GM23338 (cell line): ENCODE data around the gene DOCK4. TPM values are rescaled to one million over a fixed set of nuclear protein-coding genes. Genes with fewer than 3 reads are reported as not detected.

Experiments
- ATAC-seq: fragments of 200-7000 bp; cut with Tn5 transposase; 3 replicates; pipeline ENCODE4 v1.9.1; 2020
- DNase-seq: peaks from one replicate; pipeline ENCODE4 v3.0.0-alpha.2; 2015; ENCODE audit warnings: low spot score
- H2AFZ ChIP-seq: fragments of 200-600 bp; sonication (generic); 2 replicates; pipeline ENCODE4 v1.8.0; 2016; ENCODE audit warnings: antibody characterized with exemption, mild to moderate bottlenecking, moderate library complexity
- H3F3A ChIP-seq: fragments of 200-600 bp; sonication (generic); replicated peaks from 2 replicates; pipeline ENCODE4 v1.8.0; 2017; ENCODE audit warnings: antibody characterized with exemption, mixed run types, low read depth
- H3K27ac ChIP-seq: fragments of 200-600 bp; sonication (generic); 2 replicates; pipeline ENCODE4 v1.6.1; 2016; ENCODE audit warnings: low read depth
- H3K27me3 ChIP-seq: fragments of 200-600 bp; sonication (generic); 2 replicates; pipeline ENCODE4 v1.8.0; 2016; ENCODE audit warnings: mild to moderate bottlenecking, mixed run types, moderate library complexity; ENCODE audit not compliant: insufficient read depth
- H3K36me3 ChIP-seq: fragments of 200-600 bp; sonication (generic); 2 replicates; pipeline ENCODE4 v1.8.0; 2016; ENCODE audit warnings: mild to moderate bottlenecking; ENCODE audit not compliant: insufficient read depth
- H3K4me1 ChIP-seq: fragments of 200-600 bp; sonication (generic); 2 replicates; pipeline ENCODE4 v1.8.0; 2016; ENCODE audit warnings: mild to moderate bottlenecking, moderate library complexity; ENCODE audit not compliant: insufficient read depth
- H3K4me2 ChIP-seq: fragments of 200-600 bp; sonication (generic); 2 replicates; pipeline ENCODE4 v1.7.1; 2017; ENCODE audit warnings: mixed run types
- H3K4me3 ChIP-seq: fragments of 200-600 bp; sonication (generic); 2 replicates; pipeline ENCODE4 v1.6.1; 2016; ENCODE audit warnings: mixed run types
- H3K79me2 ChIP-seq: fragments of 200-600 bp; sonication (generic); replicated peaks from 2 replicates; pipeline ENCODE4 v1.8.0; 2017; ENCODE audit warnings: mild to moderate bottlenecking; ENCODE audit not compliant: insufficient read depth
- H3K9me2 ChIP-seq: fragments of 200-600 bp; sonication (generic); 2 replicates; pipeline ENCODE4 v1.8.0; 2017; ENCODE audit not compliant: insufficient read depth
- H4K20me1 ChIP-seq: fragments of 200-600 bp; sonication (generic); replicated peaks from 2 replicates; pipeline ENCODE4 v1.8.0; 2017; ENCODE audit warnings: mild to moderate bottlenecking; ENCODE audit not compliant: insufficient read depth
- H3K27ac Mint-ChIP-seq: 2 replicates; pipeline ENCODE4 v1.8.0; 2020; ENCODE audit warnings: inconsistent platforms, mild to moderate bottlenecking, moderate library complexity, mixed read lengths
- H3K27me3 Mint-ChIP-seq: 3 replicates; pipeline ENCODE4 v1.8.0; 2022; ENCODE audit warnings: low read depth, mild to moderate bottlenecking, moderate library complexity, mixed read lengths, inconsistent platforms; ENCODE audit not compliant: insufficient read depth, poor library complexity
- H3K36me3 Mint-ChIP-seq: 3 replicates; pipeline ENCODE4 v1.8.0; 2021; ENCODE audit warnings: low read depth, mild to moderate bottlenecking, inconsistent platforms, moderate library complexity, mixed read lengths
- H3K4me1 Mint-ChIP-seq: 3 replicates; pipeline ENCODE4 v1.8.0; 2020; ENCODE audit warnings: mild to moderate bottlenecking, inconsistent platforms, mixed read lengths
- H3K4me3 Mint-ChIP-seq: 3 replicates; pipeline ENCODE4 v1.8.0; 2021; ENCODE audit warnings: moderate library complexity, mild to moderate bottlenecking, inconsistent platforms, mixed read lengths
- H3K9me3 Mint-ChIP-seq: 3 replicates; pipeline ENCODE4 v1.8.0; 2020; ENCODE audit warnings: moderate library complexity, mild to moderate bottlenecking, inconsistent platforms, mixed read lengths
- CREB1 ChIP-seq: fragments of 250-450 bp; sonication (Bioruptor Pico); IDR thresholded peaks from 2 replicates; pipeline ENCODE4 v1.5.0; 2020; ENCODE audit warnings: low read depth, mild to moderate bottlenecking, moderate library complexity
- EZH2phosphoT487 ChIP-seq: fragments of 200-600 bp; sonication (generic); IDR thresholded peaks from one replicate; pipeline ENCODE4 v1.8.1; 2018; ENCODE audit warnings: antibody characterized with exemption; ENCODE audit not compliant: unreplicated experiment
- JUNB ChIP-seq: IDR thresholded peaks from one replicate; pipeline ENCODE4 v1.6.1; 2016; ENCODE audit warnings: antibody characterized with exemption; ENCODE audit not compliant: unreplicated experiment
- NANOG ChIP-seq: IDR thresholded peaks from 2 replicates; pipeline ENCODE4 v1.6.1; 2016; ENCODE audit warnings: antibody characterized with exemption, borderline replicate concordance
- POLR2AphosphoS5 ChIP-seq: IDR thresholded peaks from 2 replicates; pipeline ENCODE4 v1.6.1; 2016; ENCODE audit warnings: antibody characterized with exemption, low read depth
- ZNF114 ChIP-seq: fragments of 250-450 bp; sonication (Bioruptor Pico); IDR thresholded peaks from 2 replicates; pipeline ENCODE4 v1.5.0; 2020; ENCODE audit warnings: mild to moderate bottlenecking, moderate library complexity
- polyA plus RNA-seq: library from polyadenylated mRNA; unstranded; fragments of >200 nt; fragmentation: Nextera tagmentation; extraction: Ambion mirVana; gene quantifications from 2 replicates; pipeline ENCODE4 v1.2.1, GENCODE V29; 2016
- total RNA-seq: library from RNA; depleted of rRNA; stranded (reverse); fragments of >200 nt; shearing (Covaris generic); gene quantifications from 2 replicates; pipeline ENCODE4 v1.2.3, GENCODE V29; 2014
- TF ChIP-seq, protein P1 (sequence below), 2 experiments: fragments of 200-600 bp in 1 of 2; sonication (generic) in 1 of 2; conservative IDR thresholded peaks; 2 replicates each; pipeline versions ENCODE4 v1.5.1 to v1.6.1; 2016 to 2017; ENCODE audit warnings: antibody characterized with exemption in 2 of 2, low read depth in 2 of 2, mild to moderate bottlenecking in 2 of 2, moderate library complexity in 1 of 2
- TF ChIP-seq, protein P2 (sequence below): IDR thresholded peaks from one replicate; pipeline ENCODE4 v1.6.1; 2018; ENCODE audit warnings: antibody characterized with exemption; ENCODE audit not compliant: unreplicated experiment
- TF ChIP-seq, protein P3 (sequence below): fragments of 250-450 bp; sonication (Bioruptor Pico); IDR thresholded peaks from 2 replicates; pipeline ENCODE4 v1.5.0; 2020; ENCODE audit warnings: mild to moderate bottlenecking, moderate library complexity

DOCK4 gene
- total and polyA plus RNA-seq, 2 experiments from 2014 or later: 6.3 to 33.8 TPM

DNA sequence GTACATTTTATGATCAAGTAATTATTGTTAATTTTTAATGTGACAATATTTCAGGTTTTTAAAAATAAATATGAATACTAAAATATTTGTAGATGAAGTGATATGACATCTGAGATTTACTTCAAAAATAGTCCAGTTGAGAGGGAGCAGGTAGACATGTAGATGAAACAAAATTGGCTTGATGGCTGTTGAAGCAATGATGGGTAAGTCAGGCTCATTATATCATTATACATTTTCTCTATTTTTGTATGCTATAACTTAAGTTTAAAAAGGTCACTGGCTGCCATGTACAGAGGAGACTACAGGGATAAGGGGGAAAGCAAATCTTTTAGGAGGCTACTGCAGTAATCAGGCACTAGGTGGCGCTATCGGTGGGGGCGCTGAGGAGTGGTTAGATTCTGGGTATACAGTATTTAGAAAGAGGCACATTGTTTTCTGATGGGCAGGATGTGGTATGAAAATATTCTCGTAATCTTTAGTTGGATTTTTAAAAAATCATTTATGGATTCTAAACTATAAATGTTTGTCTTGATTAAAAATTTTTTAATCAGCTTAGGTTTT is 454.1 kb downstream of the DOCK4 start:
- peak; percentile 83 for ATAC-seq
- H3K4me1 ChIP-seq: peaks cover 3% of the 10 kb centered on the region; the same call in 1 of the 2 replicates
- H3K4me3 Mint-ChIP-seq: no peak overlapping the region
- H3K9me2 ChIP-seq: no peaks in the 10 kb centered on the region
- peaks cover 3% of the 10 kb centered on the region; the same call in 1 of the 3 replicates for H3K36me3 Mint-ChIP-seq
- DNase-seq: peak; percentile 84
- peaks cover 3% of the 10 kb centered on the region for H3K27me3 Mint-ChIP-seq
- no peaks in the 10 kb centered on the region for H3K9me3 Mint-ChIP-seq
- H3K36me3 ChIP-seq: no peaks in the 10 kb centered on the region
- no peak overlapping the region for H2AFZ ChIP-seq
- no peaks in the 10 kb centered on the region for H3K27me3 ChIP-seq
- peaks cover 8% of the 10 kb centered on the region for H3K4me1 Mint-ChIP-seq
- no peaks in the 10 kb centered on the region for H3F3A ChIP-seq
- no peaks in the 10 kb centered on the region for H4K20me1 ChIP-seq
- H3K4me2 ChIP-seq: no peak overlapping the region
- no peaks in the 10 kb centered on the region for H3K79me2 ChIP-seq
- H3K27ac ChIP-seq: no peak overlapping the region
- no peak overlapping the region for H3K27ac Mint-ChIP-seq
- TF ChIP-seq ZNF114 (CRISPR knock-in tag) (no peak), NANOG (no peak)
- TF ChIP-seq, protein P1, sequence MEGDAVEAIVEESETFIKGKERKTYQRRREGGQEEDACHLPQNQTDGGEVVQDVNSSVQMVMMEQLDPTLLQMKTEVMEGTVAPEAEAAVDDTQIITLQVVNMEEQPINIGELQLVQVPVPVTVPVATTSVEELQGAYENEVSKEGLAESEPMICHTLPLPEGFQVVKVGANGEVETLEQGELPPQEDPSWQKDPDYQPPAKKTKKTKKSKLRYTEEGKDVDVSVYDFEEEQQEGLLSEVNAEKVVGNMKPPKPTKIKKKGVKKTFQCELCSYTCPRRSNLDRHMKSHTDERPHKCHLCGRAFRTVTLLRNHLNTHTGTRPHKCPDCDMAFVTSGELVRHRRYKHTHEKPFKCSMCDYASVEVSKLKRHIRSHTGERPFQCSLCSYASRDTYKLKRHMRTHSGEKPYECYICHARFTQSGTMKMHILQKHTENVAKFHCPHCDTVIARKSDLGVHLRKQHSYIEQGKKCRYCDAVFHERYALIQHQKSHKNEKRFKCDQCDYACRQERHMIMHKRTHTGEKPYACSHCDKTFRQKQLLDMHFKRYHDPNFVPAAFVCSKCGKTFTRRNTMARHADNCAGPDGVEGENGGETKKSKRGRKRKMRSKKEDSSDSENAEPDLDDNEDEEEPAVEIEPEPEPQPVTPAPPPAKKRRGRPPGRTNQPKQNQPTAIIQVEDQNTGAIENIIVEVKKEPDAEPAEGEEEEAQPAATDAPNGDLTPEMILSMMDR (conservative IDR thresholded peaks at IDR 0.05; ENCODE audit: low read depth in 2 of 2): peak; percentile 90 to 99
- H3K4me3 ChIP-seq: no peak overlapping the region

GRCh38 chr7:111750878-111751277 is 455.3 kb downstream of the DOCK4 start:
- H3K4me1 Mint-ChIP-seq: no peaks in the 10 kb centered on the region; the same call in 2 of the 3 replicates
- ATAC-seq (no peak), DNase-seq (no peak)
- Histone ChIP-seq H3K4me3 (no peak overlapping the region), H3F3A (no peaks in the 10 kb centered on the region), H2AFZ (no peak overlapping the region), H3K4me1 (no peaks in the 10 kb centered on the region), H3K36me3 (no peaks in the 10 kb centered on the region), H3K4me2 (no peak overlapping the region), H3K9me2 (no peaks in the 10 kb centered on the region), H3K27me3 (no peaks in the 10 kb centered on the region), H3K79me2 (no peaks in the 10 kb centered on the region), H3K27ac (no peak overlapping the region), H4K20me1 (no peaks in the 10 kb centered on the region)
- peaks cover 7% of the 10 kb centered on the region; the same call in 1 of the 3 replicates for H3K36me3 Mint-ChIP-seq
- no peaks in the 10 kb centered on the region for H3K9me3 Mint-ChIP-seq
- no peak overlapping the region for H3K4me3 Mint-ChIP-seq
- H3K27me3 Mint-ChIP-seq: no peaks in the 10 kb centered on the region
- H3K27ac Mint-ChIP-seq: no peak overlapping the region
- TF ChIP-seq, protein P2, sequence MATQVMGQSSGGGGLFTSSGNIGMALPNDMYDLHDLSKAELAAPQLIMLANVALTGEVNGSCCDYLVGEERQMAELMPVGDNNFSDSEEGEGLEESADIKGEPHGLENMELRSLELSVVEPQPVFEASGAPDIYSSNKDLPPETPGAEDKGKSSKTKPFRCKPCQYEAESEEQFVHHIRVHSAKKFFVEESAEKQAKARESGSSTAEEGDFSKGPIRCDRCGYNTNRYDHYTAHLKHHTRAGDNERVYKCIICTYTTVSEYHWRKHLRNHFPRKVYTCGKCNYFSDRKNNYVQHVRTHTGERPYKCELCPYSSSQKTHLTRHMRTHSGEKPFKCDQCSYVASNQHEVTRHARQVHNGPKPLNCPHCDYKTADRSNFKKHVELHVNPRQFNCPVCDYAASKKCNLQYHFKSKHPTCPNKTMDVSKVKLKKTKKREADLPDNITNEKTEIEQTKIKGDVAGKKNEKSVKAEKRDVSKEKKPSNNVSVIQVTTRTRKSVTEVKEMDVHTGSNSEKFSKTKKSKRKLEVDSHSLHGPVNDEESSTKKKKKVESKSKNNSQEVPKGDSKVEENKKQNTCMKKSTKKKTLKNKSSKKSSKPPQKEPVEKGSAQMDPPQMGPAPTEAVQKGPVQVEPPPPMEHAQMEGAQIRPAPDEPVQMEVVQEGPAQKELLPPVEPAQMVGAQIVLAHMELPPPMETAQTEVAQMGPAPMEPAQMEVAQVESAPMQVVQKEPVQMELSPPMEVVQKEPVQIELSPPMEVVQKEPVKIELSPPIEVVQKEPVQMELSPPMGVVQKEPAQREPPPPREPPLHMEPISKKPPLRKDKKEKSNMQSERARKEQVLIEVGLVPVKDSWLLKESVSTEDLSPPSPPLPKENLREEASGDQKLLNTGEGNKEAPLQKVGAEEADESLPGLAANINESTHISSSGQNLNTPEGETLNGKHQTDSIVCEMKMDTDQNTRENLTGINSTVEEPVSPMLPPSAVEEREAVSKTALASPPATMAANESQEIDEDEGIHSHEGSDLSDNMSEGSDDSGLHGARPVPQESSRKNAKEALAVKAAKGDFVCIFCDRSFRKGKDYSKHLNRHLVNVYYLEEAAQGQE: no peak
- TF ChIP-seq, protein P3, sequence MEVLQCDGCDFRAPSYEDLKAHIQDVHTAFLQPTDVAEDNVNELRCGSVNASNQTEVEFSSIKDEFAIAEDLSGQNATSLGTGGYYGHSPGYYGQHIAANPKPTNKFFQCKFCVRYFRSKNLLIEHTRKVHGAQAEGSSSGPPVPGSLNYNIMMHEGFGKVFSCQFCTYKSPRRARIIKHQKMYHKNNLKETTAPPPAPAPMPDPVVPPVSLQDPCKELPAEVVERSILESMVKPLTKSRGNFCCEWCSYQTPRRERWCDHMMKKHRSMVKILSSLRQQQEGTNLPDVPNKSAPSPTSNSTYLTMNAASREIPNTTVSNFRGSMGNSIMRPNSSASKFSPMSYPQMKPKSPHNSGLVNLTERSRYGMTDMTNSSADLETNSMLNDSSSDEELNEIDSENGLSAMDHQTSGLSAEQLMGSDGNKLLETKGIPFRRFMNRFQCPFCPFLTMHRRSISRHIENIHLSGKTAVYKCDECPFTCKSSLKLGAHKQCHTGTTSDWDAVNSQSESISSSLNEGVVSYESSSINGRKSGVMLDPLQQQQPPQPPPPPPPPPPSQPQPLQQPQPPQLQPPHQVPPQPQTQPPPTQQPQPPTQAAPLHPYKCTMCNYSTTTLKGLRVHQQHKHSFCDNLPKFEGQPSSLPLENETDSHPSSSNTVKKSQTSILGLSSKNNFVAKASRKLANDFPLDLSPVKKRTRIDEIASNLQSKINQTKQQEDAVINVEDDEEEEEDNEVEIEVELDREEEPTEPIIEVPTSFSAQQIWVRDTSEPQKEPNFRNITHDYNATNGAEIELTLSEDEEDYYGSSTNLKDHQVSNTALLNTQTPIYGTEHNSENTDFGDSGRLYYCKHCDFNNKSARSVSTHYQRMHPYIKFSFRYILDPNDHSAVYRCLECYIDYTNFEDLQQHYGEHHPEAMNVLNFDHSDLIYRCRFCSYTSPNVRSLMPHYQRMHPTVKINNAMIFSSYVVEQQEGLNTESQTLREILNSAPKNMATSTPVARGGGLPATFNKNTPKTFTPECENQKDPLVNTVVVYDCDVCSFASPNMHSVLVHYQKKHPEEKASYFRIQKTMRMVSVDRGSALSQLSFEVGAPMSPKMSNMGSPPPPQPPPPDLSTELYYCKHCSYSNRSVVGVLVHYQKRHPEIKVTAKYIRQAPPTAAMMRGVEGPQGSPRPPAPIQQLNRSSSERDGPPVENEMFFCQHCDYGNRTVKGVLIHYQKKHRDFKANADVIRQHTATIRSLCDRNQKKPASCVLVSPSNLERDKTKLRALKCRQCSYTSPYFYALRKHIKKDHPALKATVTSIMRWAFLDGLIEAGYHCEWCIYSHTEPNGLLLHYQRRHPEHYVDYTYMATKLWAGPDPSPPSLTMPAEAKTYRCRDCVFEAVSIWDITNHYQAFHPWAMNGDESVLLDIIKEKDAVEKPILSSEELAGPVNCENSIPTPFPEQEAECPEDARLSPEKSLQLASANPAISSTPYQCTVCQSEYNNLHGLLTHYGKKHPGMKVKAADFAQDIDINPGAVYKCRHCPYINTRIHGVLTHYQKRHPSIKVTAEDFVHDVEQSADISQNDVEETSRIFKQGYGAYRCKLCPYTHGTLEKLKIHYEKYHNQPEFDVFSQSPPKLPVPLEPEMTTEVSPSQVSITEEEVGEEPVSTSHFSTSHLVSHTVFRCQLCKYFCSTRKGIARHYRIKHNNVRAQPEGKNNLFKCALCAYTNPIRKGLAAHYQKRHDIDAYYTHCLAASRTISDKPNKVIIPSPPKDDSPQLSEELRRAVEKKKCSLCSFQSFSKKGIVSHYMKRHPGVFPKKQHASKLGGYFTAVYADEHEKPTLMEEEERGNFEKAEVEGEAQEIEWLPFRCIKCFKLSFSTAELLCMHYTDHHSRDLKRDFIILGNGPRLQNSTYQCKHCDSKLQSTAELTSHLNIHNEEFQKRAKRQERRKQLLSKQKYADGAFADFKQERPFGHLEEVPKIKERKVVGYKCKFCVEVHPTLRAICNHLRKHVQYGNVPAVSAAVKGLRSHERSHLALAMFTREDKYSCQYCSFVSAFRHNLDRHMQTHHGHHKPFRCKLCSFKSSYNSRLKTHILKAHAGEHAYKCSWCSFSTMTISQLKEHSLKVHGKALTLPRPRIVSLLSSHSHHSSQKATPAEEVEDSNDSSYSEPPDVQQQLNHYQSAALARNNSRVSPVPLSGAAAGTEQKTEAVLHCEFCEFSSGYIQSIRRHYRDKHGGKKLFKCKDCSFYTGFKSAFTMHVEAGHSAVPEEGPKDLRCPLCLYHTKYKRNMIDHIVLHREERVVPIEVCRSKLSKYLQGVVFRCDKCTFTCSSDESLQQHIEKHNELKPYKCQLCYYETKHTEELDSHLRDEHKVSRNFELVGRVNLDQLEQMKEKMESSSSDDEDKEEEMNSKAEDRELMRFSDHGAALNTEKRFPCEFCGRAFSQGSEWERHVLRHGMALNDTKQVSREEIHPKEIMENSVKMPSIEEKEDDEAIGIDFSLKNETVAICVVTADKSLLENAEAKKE: no peak
- TF ChIP-seq POLR2AphosphoS5: no peak
- no peak for TF ChIP-seq NANOG
- no peak for TF ChIP-seq EZH2phosphoT487
- no peak for TF ChIP-seq JUNB
- TF ChIP-seq CREB1 (CRISPR knock-in tag): no peak
